ENCODE results near the gene WDSUB1.

- TF ChIP-seq CTCF (IDR thresholded peaks at IDR 0.05) (no peak), POLR2A (IDR thresholded peaks at IDR 0.05) (no peak)
Observed at GRCh38 chr2:159249990-159250715, 36.4 kb downstream of the WDSUB1 start.
